DMS153 (cell line): Measurements from ENCODE around the gene NDFIP2.

Source experiments
- DNase-seq: peaks from one replicate; lab custom pipeline; 2025; lab: John Stamatoyannopoulos, UW

The NDFIP2 gene

DNA sequence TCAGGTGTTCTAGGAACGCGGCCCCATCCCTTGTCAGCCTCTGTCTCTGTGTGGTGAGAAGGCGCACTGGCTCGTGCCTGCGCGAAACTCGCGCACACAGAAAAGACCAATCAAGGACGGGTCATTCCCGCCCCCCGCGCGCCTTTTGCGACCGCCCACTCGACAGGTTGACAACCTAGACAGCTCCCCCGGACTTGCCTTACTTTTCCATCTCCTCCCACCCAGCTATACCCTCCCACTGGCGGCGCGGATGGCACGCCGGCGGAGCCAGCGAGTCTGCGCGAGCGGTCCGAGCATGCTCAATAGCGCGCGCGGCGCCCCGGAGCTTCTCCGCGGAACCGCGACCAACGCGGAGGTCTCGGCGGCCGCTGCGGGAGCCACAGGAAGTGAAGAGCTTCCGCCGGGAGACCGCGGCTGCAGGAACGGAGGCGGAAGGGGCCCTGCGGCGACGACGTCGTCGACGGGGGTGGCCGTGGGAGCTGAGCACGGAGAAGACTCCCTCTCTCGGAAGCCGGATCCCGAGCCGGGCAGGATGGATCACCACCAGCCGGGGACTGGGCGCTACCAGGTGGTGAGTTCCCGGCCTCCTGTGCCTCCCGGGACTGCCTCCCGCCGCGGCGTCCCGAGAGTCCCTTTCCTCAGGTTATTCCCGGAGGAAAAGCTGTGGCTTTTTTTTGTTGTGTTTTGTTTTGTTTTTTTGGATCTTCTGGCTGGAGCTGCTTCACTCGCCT, at the start of gene NDFIP2:
TSS of gene NDFIP2 (plus strand) at position 202 of the 731 bp plus-strand sequence. CDS start at position 251, 49 bp downstream.
- DNase-seq, result peak; percentile 87

DNA sequence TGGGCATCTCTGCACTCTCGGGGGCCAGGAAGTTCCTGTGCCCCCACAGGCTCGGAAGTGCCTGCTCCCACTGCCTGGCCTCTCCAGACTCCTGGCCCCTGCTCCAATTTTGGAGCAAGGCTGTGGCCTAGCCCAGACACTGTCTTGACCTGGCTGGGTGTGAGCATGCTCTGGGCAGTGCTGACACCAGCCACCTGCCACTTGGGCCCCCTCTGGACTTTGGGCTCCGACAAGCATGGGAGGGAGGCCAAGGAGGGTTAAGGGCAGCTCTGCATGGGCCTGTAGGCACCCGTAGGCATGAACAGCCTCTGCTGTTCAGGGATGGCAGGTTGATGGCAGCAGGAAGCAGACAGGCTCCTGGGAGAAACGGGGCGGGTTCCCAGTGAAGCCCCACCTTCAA, 48.9 kb upstream of the NDFIP2 start:
- no peak for DNase-seq

DNA sequence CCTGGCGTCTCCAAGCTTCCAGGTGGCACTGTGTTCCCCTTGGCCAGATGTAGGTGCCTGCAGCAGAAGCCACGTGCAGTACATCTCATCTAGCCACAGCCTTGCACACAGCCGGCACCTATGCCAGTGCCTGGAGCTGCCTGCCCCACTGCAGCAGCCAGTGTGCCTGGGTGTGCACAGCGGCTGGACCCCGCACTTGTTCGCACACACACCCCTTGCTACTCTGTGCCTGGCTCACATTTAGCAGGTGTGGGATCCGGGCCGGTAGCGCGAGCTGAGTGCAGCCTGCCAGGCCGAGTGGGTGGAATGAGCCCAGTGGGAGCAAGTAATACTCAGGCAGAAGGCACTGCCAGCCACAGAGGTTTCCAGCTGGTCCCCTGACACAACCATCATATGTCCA, 48.0 kb upstream of the NDFIP2 start:
- no peak for DNase-seq

GRCh38 chr13:79434556-79434955, 46.4 kb upstream of the NDFIP2 start:
- no peak for DNase-seq

DNA sequence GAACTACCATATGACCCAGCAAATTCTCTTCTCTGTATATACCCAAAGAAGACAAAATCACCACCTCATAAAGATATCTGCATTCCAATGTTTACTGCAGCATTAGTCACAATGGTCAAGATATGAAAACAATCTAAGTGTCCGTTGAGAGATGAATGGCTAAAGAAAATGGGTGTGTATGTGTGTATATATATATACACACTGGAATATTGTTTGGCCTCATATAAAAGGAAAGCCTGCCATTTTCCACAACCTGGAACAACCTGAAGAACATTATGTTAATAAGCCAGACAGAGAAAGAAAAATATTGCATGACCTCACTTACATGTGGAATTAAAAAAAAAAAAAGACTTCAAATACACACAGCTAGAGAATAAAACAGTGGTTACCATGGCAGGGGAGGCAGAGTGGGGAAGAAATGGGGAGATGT, 45.4 kb upstream of the NDFIP2 start:
- DNase-seq, result no peak

GRCh38 chr13:79439275-79439674, 41.7 kb upstream of the NDFIP2 start:
- no peak for DNase-seq

DNA sequence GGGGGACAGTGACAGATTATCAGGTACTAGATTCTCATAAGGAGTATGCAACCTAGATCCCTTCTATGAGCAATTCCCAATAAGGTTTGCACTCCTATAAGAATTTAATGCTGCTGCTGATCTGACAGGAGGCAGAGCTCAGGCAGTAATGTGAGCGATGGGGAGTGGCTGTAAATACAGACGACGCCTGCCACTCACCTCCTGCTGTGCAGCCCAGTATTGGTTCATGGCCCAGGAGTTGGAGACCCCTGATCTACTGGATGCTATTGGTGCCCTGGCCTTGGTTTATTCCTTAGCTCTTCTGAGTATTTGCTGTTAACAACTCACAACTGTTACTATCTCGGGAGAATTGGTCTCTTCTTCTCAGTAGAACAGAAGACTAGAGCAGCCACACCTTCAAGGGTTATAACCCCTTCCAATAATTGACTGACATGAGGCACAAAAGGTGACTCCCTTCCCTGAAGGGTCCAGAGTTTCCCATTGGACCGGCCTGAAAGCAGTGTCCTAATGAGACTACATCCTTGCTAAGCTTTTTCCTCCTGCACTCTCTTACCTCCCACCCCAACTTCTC, 39.9 kb upstream of the NDFIP2 start:
- no peak for DNase-seq

- no peak for DNase-seq
These were observed 38.7 kb upstream of the NDFIP2 start for GRCh38 chr13:79442221-79442620.

DNA sequence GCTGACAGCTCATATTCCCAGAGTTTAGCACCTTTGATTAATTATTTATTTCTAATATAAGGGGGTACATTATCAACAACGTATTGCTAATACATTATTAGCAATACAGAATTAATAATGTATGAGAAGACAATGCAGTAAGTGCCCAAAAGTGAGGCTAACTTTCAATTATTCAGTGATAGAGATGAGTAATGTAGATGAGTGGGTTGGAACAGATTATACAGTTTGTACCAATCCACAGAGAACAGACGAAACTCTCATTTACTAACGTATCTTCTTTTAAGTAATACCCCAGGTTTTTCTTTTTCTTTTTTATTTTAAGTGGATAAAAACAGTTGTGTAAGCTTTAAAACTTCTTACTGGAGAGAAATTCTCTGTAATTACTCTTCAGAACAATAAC, 38.2 kb upstream of the NDFIP2 start:
- no peak for DNase-seq

DNA sequence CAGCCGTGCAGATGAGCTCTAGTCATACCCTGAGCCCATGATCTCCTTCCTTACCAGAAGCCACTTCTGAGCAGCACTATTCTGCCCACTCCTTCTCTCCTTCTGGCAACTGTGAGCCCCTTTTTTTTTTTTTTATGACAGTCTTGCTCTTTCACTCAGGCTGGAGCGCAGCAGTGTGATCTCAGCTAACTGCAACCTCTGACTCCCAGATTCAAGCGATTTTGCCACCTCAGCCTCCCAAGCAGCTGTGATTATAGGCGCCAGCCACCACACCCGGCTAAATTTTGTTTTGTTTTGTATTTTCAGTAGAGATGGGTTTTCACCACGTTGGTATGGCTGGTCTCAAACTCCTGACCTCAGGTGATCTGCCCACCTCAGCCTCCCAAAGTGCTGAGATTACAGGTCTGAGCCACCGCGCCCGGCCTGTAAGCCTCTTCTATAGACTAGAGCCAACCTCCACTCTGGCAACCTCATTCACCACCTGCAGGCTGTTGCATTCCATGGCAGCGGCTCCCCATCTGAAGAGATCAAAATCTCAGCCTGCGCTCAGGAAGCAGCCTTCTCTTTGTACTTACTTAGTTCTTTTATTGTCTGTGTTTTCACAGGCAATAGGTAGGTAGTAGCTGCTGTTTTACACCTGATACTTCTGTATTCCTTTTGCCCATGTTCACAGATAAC, 34.8 kb upstream of the NDFIP2 start:
- DNase-seq, result no peak

GRCh38 chr13:79447141-79447540, 33.8 kb upstream of the NDFIP2 start:
- DNase-seq, result no peak

DNA sequence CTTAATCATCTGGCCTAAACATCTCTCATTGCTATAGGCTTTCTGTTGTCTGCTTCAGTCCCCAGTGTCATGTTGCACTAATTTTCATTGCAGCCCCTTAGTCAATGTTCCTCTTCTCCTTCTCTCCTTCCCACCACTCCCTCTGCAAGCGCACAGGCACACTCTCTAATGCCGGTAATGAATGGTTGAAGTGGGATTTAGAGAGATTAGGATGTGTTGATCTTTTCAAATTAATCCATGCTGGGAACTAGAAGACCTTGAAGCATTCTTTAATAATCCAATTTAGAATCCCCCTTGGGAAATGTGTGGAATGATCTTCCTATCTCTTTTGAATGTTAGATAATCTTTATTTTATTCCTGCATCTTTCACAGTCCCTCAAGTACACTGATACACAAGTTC, 33.2 kb upstream of the NDFIP2 start:
- no peak for DNase-seq

- DNase-seq, result no peak
These were observed 32.5 kb upstream of the NDFIP2 start for GRCh38 chr13:79448413-79448812.

- DNase-seq, result no peak
These were observed 30.8 kb upstream of the NDFIP2 start for GRCh38 chr13:79450110-79450509.

GRCh38 chr13:79451500-79451962, 29.4 kb upstream of the NDFIP2 start:
- no peak for DNase-seq

- no peak for DNase-seq
These were observed 28.6 kb upstream of the NDFIP2 start for GRCh38 chr13:79452239-79452913.

DNA sequence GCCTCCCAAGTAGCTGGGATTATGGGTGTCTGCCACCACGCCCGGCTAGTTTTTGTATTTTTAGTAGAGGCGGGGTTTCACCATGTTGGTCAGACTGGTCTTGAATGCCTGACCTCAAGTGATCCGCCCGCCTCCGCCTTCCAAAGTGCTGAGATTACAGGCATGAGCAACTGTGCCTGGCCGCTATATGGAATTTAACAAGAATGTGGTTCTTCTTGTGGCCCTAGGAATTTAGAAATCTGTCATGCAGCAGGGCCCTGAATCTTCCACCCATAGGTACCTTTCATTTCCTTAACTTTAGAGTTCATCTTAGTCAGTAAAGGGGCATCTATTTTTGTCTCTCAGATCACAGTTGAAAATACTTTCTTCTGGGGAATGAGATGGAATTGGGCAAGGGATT, 25.6 kb upstream of the NDFIP2 start:
- no peak for DNase-seq

- DNase-seq, result no peak
These were observed 24.9 kb upstream of the NDFIP2 start for GRCh38 chr13:79456051-79456450.

DNA sequence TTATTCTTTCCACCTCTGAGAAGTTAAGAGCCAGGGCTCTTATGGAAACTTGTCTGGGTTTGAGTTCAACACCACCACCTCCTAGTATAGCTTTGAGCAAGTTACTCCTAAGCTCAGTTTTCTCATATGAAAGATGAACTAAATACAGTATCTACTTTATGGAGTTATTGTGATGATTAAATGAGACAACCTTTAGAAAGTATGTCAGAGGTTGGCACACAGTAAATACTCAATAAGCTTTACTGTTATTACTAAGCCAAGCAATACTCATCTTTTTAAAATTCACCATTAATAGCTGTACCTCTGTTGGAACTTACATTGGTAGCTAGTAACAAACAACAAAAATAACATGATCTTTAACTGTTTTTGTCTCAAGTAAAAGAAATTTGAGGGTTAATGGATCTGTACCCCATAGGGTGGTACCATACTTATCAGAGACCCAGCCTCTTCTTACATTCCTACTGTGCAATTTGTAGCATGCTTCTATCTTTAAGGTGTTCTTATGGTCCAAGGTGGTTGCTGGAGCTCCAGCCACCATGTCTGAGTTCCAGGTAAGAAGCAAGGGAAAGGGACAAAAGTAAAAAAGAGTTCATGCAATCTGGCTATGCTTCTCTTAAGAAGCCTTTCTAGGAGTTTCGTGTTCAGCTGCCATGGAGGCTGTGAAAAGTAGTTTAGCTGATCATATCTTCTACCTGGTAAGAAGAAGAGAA, 24.1 kb upstream of the NDFIP2 start:
- DNase-seq, result no peak

GRCh38 chr13:79457390-79457789, 23.6 kb upstream of the NDFIP2 start:
- no peak for DNase-seq

DNA sequence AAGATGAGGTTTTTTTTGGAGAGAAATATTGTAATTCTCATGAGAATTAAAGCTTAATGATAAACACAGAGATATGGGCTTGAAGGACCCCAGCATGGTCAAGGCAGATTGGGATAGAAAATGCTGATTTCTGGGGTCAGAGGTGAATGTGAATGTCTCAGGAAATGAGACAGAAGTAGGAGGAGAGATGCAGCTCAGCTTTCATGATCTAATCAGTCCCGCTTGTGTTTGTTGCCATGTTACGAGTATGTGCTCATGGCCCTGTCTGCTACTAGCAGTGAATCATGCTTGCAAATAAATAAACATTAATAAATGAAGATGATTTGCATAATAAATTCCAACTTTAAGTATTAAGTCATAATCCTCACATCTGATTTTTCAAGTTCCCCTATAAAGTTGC, 23.0 kb upstream of the NDFIP2 start:
- no peak for DNase-seq

- DNase-seq, result no peak
These were observed 22.5 kb upstream of the NDFIP2 start for GRCh38 chr13:79458436-79458835.
